T47D (cell line): ENCODE results near the gene BROX.
"Not testable (repeated sequence)": the region's sequence is repeated elsewhere in the genome, so short reads cannot be mapped to it uniquely, and the experiment has no call there.

Experiments used
- DNase-seq, 2 experiments: peaks; one replicate each; pipeline versions ENCODE4 v3.0.0 to v3.0.0-alpha.2; 2011 to 2012; ENCODE audit warnings: low read depth in 1 of 2, low spot score in 1 of 2
- JUND ChIP-seq: IDR thresholded peaks from 2 replicates; pipeline ENCODE4 v1.6.1; 2012; ENCODE audit warnings: low read depth
- in situ Hi-C: cut with HindIII; loops from 2 replicates; pipeline ENCODE4 v1.10.0; 2016; ENCODE audit warnings: low sequenced_read_pairs, low pct_unique_long_range_greater_than_20kb

The BROX gene

GRCh38 chr1:222712253-222713090, at the start of gene BROX, which contains the start of gene AIDA:
TSS of gene BROX (plus strand) at chr1:222712564. CDS start at chr1:222715700, 3,136 bp downstream.
TSS of gene AIDA (minus strand) at chr1:222712491. CDS start at chr1:222712317, 174 bp downstream.
- no peak for TF ChIP-seq JUND
- peak; percentile 87 to 93 for DNase-seq
- in situ Hi-C loops, result no loop called here

GRCh38 chr1:222663431-222663934, 48.9 kb upstream of the BROX start:
- no peak for TF ChIP-seq JUND
- in situ Hi-C loops, result no loop called here
- no peak for DNase-seq

- in situ Hi-C loops, result no loop called here
- no peak for TF ChIP-seq JUND
- no peak for DNase-seq
Observed at GRCh38 chr1:222665964-222666363, 46.4 kb upstream of the BROX start.

- in situ Hi-C loops, DNase-seq: not testable (repeated sequence)
Observed at GRCh38 chr1:222668184-222668583, 44.2 kb upstream of the BROX start.

GRCh38 chr1:222669107-222669506, 43.3 kb upstream of the BROX start:
- in situ Hi-C loops, DNase-seq: not testable (repeated sequence)

GRCh38 chr1:222670110-222670509, 42.3 kb upstream of the BROX start:
- no peak for TF ChIP-seq JUND

GRCh38 chr1:222680080-222680479, 32.3 kb upstream of the BROX start:
- DNase-seq, result no peak
- in situ Hi-C loops, result no loop called here
- TF ChIP-seq JUND, result no peak

More at GRCh38 chr1:222670110-222670509, 42.3 kb upstream of the BROX start:
- in situ Hi-C loops, result no loop called here
- DNase-seq, result no peak

GRCh38 chr1:222691016-222691415, 21.3 kb upstream of the BROX start:
- DNase-seq, result no peak
- in situ Hi-C loops, result no loop called here
- no peak for TF ChIP-seq JUND

- TF ChIP-seq JUND, result no peak
- DNase-seq, result no peak
- in situ Hi-C loops, result no loop called here
Observed at GRCh38 chr1:222694927-222695326, 17.4 kb upstream of the BROX start.

GRCh38 chr1:222696741-222697140, 15.6 kb upstream of the BROX start:
- in situ Hi-C loops, result no loop called here
- no peak for TF ChIP-seq JUND

GRCh38 chr1:222697203-222697602, 15.2 kb upstream of the BROX start:
- no peak for TF ChIP-seq JUND
- DNase-seq, result no peak
- in situ Hi-C loops, result no loop called here

More at GRCh38 chr1:222696741-222697140, 15.6 kb upstream of the BROX start:
- DNase-seq, result no peak

- in situ Hi-C loops, result no loop called here
- TF ChIP-seq JUND, result no peak
- DNase-seq, result no peak
Observed at GRCh38 chr1:222697826-222698225, 14.5 kb upstream of the BROX start.

- no peak for DNase-seq
- no peak for TF ChIP-seq JUND
- in situ Hi-C loops, result no loop called here
Observed at GRCh38 chr1:222702210-222702609, 10.2 kb upstream of the BROX start.
